Liver (tissue), 9 donors: Measurements from ENCODE around the gene UBTD2. TPM values are rescaled to one million over a fixed set of nuclear protein-coding genes. Genes with fewer than 3 reads are reported as not detected.

Source experiments
- DNase-seq: peaks from one replicate; pipeline ENCODE4 v3.0.0-alpha.2; 2017; ENCODE audit warnings: low spot score
- H3K27ac ChIP-seq, 2 donors: one replicate each; pipeline ENCODE4 v1.7.0; 2013; ENCODE audit warnings: inconsistent platforms in 2 of 2, low read length in 2 of 2, control low read depth in 1 of 2, low read depth in 1 of 2, mild to moderate bottlenecking in 1 of 2
- H3K27me3 ChIP-seq, 4 donors: one replicate each; pipeline versions ENCODE4 v1.6.1 to v1.7.0; 2013; ENCODE audit warnings: low read length in 3 of 4, inconsistent platforms in 1 of 4, mild to moderate bottlenecking in 1 of 4, moderate library complexity in 1 of 4; ENCODE audit not compliant: control insufficient read depth in 4 of 4, insufficient read depth in 4 of 4
- H3K36me3 ChIP-seq, 4 donors: one replicate each; pipeline versions ENCODE4 v1.6.1 to v1.7.0; 2013; ENCODE audit warnings: low read length in 3 of 4, mild to moderate bottlenecking in 3 of 4, low read depth in 1 of 4, moderate library complexity in 1 of 4; ENCODE audit not compliant: control insufficient read depth in 4 of 4, insufficient read depth in 3 of 4
- H3K4me1 ChIP-seq, 4 donors: one replicate each; pipeline versions ENCODE4 v1.6.1 to v1.7.0; 2013; ENCODE audit warnings: low read length in 3 of 4, mild to moderate bottlenecking in 3 of 4, moderate library complexity in 1 of 4; ENCODE audit not compliant: control insufficient read depth in 4 of 4, insufficient read depth in 4 of 4
- H3K4me3 ChIP-seq, 3 donors: one replicate each; pipeline versions ENCODE4 v1.6.1 to v1.7.0; 2013; ENCODE audit warnings: low read length in 3 of 3, control low read depth in 1 of 3, low read depth in 1 of 3, mild to moderate bottlenecking in 1 of 3
- H3K9ac ChIP-seq, 2 donors: one replicate each; pipeline ENCODE4 v1.7.0; 2013; ENCODE audit warnings: low read length in 2 of 2, mild to moderate bottlenecking in 2 of 2, moderate library complexity in 2 of 2, control low read depth in 1 of 2, low read depth in 1 of 2
- H3K9me3 ChIP-seq, 4 donors: one replicate each; pipeline versions ENCODE4 v1.6.1 to v1.7.0; 2013; ENCODE audit warnings: low read length in 3 of 4; ENCODE audit not compliant: control insufficient read depth in 4 of 4
- ATF3 ChIP-seq: IDR thresholded peaks from 2 replicates; pipeline ENCODE4 v1.6.1; 2016; ENCODE audit warnings: antibody characterized with exemption
- EGR1 ChIP-seq, 2 donors: IDR thresholded peaks; 2 replicates each; pipeline ENCODE4 v1.6.1; 2016 to 2018; ENCODE audit warnings: antibody characterized with exemption in 2 of 2, low read depth in 2 of 2
- FOXA1 ChIP-seq: IDR thresholded peaks from 2 replicates; pipeline ENCODE4 v1.6.1; 2016; ENCODE audit warnings: antibody characterized with exemption
- FOXA2 ChIP-seq: IDR thresholded peaks from 2 replicates; pipeline ENCODE4 v1.6.1; 2016; ENCODE audit warnings: antibody characterized with exemption
- GABPA ChIP-seq, 2 donors: IDR thresholded peaks in 1 of 2; conservative IDR thresholded peaks in 1 of 2; 2 replicates each; pipeline ENCODE4 v1.6.1; 2016; ENCODE audit warnings: antibody characterized with exemption in 2 of 2, mild to moderate bottlenecking in 1 of 2, moderate library complexity in 1 of 2
- HNF4G ChIP-seq: IDR thresholded peaks from 2 replicates; pipeline ENCODE4 v1.6.1; 2016; ENCODE audit warnings: antibody characterized with exemption
- JUND ChIP-seq, 2 donors: IDR thresholded peaks; 2 replicates each; pipeline ENCODE4 v1.6.1; 2016; ENCODE audit warnings: antibody characterized with exemption in 2 of 2
- MAX ChIP-seq: IDR thresholded peaks from 2 replicates; pipeline ENCODE4 v1.6.1; 2016; ENCODE audit warnings: antibody characterized with exemption
- NR2F2 ChIP-seq: IDR thresholded peaks from 2 replicates; pipeline ENCODE4 v1.6.1; 2016; ENCODE audit warnings: antibody characterized with exemption
- RAD21 ChIP-seq, 2 donors: IDR thresholded peaks; 2 replicates each; pipeline ENCODE4 v1.6.1; 2016; ENCODE audit warnings: antibody characterized with exemption in 2 of 2, mild to moderate bottlenecking in 2 of 2
- RXRA ChIP-seq, 2 donors: IDR thresholded peaks; 2 replicates each; pipeline ENCODE4 v1.6.1; 2017 to 2018; ENCODE audit warnings: antibody characterized with exemption in 2 of 2, mild to moderate bottlenecking in 1 of 2
- SP1 ChIP-seq: IDR thresholded peaks from 2 replicates; pipeline ENCODE4 v1.6.1; 2018; ENCODE audit warnings: antibody characterized with exemption, mild to moderate bottlenecking
- TAF1 ChIP-seq: conservative IDR thresholded peaks from 2 replicates; pipeline ENCODE4 v1.6.1; 2016; ENCODE audit warnings: antibody characterized with exemption, mild to moderate bottlenecking
- YY1 ChIP-seq: IDR thresholded peaks from 2 replicates; pipeline ENCODE4 v1.6.1; 2016; ENCODE audit warnings: antibody characterized with exemption, mild to moderate bottlenecking
- WGBS: extraction: QIAGEN DNeasy Blood & Tissue Kit; methylation state at CpG from one replicate; pipeline ENCODE4 v1.1.7; 2013; 5-methylcytosine and 5-hydroxymethylcytosine counted together
- polyA plus RNA-seq, 2 donors: library from polyadenylated mRNA; stranded (reverse) in 1 of 2; unstranded in 1 of 2; fragments of 200-250 nt in 1 of 2; fragments of >200 nt in 1 of 2; fragmentation: Nextera tagmentation in 1 of 2; extraction: Ambion mirVana in 1 of 2; gene quantifications; one replicate each; pipeline versions ENCODE4 v1.2.1 to v1.2.3, GENCODE V29; 2013 to 2015
- total RNA-seq, 2 donors: library from RNA; depleted of rRNA; stranded (reverse); fragments of >200 nt; gene quantifications; one replicate each; pipeline ENCODE4 v1.2.3, GENCODE V29; 2014
- TF ChIP-seq, protein P1 (sequence below): IDR thresholded peaks from 2 replicates; pipeline ENCODE4 v1.6.1; 2016; ENCODE audit warnings: antibody characterized with exemption, mild to moderate bottlenecking
- TF ChIP-seq, protein P2 (sequence below): fragments of 150-350 bp; IDR thresholded peaks from 2 replicates; pipeline ENCODE4 v1.5.1; 2017; ENCODE audit warnings: improper control_type of control experiment, low read depth, low read length; ENCODE audit not compliant: missing input control
- donor health status: healthy.
- donor health status: healthy.
- donor health status: healthy.
- donor health status: healthy.
- donor health status: healthy.

Gene UBTD2
- total and polyA plus RNA-seq, 4 donors = 4.4 to 8.3 (median 6.6) TPM

DNA sequence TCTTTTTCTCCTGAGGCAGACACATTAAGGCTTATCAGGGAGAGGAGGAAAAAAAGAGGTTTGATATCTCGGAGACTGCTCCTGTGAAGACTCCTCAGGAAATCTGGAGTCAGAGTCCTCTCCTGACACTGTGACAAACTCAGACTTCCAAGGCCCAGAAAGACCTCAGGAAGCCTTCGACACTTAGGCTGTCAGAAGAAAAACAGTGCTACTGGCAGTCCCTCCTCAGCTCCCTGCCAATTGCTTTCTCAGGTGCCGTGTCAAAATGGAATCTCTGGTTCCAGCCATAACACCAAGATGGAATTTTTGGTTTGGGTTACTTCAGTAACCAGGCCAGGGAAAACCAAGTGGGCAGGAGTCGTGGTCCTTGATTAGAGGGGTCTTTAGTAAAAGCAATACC, 99.7 kb downstream of the UBTD2 start:
- Histone ChIP-seq H3K27me3 (no peaks in the 10 kb centered on the region), H3K4me3 (no peak overlapping the region), H3K36me3 (no peaks in the 10 kb centered on the region), H3K9me3 (no peaks in the 10 kb centered on the region), H3K9ac (peak overlapping the region in 1 of 2 donors; percentile 30), H3K4me1 (peaks cover 0 to 19% (median 5%) of the 10 kb centered on the region in 4 donors), H3K27ac (no peak overlapping the region)
- no peak for DNase-seq
- WGBS = 81% methylated on average over 4 of the region's 4 CpGs
- TF ChIP-seq, protein P1, sequence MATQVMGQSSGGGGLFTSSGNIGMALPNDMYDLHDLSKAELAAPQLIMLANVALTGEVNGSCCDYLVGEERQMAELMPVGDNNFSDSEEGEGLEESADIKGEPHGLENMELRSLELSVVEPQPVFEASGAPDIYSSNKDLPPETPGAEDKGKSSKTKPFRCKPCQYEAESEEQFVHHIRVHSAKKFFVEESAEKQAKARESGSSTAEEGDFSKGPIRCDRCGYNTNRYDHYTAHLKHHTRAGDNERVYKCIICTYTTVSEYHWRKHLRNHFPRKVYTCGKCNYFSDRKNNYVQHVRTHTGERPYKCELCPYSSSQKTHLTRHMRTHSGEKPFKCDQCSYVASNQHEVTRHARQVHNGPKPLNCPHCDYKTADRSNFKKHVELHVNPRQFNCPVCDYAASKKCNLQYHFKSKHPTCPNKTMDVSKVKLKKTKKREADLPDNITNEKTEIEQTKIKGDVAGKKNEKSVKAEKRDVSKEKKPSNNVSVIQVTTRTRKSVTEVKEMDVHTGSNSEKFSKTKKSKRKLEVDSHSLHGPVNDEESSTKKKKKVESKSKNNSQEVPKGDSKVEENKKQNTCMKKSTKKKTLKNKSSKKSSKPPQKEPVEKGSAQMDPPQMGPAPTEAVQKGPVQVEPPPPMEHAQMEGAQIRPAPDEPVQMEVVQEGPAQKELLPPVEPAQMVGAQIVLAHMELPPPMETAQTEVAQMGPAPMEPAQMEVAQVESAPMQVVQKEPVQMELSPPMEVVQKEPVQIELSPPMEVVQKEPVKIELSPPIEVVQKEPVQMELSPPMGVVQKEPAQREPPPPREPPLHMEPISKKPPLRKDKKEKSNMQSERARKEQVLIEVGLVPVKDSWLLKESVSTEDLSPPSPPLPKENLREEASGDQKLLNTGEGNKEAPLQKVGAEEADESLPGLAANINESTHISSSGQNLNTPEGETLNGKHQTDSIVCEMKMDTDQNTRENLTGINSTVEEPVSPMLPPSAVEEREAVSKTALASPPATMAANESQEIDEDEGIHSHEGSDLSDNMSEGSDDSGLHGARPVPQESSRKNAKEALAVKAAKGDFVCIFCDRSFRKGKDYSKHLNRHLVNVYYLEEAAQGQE = no peak
- no peak for TF ChIP-seq FOXA2
- no peak for TF ChIP-seq TAF1
- no peak for TF ChIP-seq MAX
- TF ChIP-seq HNF4G = no peak
- TF ChIP-seq NR2F2 = no peak
- TF ChIP-seq JUND (IDR thresholded peaks at IDR 0.05) = no peak
- TF ChIP-seq RAD21 (IDR thresholded peaks at IDR 0.05) = no peak
- no peak for TF ChIP-seq RXRA (IDR thresholded peaks at IDR 0.05)
- no peak for TF ChIP-seq ATF3
- no peak for TF ChIP-seq EGR1 (IDR thresholded peaks at IDR 0.05; ENCODE audit: low read depth in 2 of 2)

- 87% methylated on average over 6 of the region's 6 CpGs for WGBS
- Histone ChIP-seq H3K27ac (no peak overlapping the region), H3K9me3 (no peaks in the 10 kb centered on the region), H3K27me3 (no peaks in the 10 kb centered on the region), H3K4me3 (no peak overlapping the region), H3K9ac (no peak overlapping the region), H3K36me3 (no peaks in the 10 kb centered on the region), H3K4me1 (peaks cover 0 to 11% (median 4%) of the 10 kb centered on the region in 4 donors)
- TF ChIP-seq HNF4G (no peak), JUND (IDR thresholded peaks at IDR 0.05) (no peak), RAD21 (IDR thresholded peaks at IDR 0.05) (no peak), SP1 (no peak), RXRA (IDR thresholded peaks at IDR 0.05) (no peak), TAF1 (no peak)
- DNase-seq = no peak
Measured at GRCh38 chr5:172182291-172182690, 101.3 kb downstream of the UBTD2 start.

DNA sequence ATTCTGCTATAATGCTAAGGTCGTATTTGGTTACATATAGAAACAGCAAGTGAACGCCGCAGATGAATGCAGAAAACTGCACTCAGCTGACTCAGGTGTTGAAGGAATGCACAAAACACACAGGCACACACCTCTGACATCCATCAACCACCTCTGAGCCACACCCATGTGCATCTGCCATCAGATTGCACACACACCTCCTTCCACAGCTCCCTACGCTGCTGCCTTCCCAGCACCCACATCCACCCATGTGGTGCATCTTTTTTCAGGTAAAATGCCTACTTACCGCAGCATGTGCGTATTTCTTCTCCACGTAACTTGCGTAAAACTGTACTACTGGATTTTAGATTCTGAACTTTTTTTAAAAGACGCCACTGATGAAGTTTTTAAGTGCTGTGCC, 102.6 kb downstream of the UBTD2 start:
- Histone ChIP-seq H3K36me3 (no peaks in the 10 kb centered on the region), H3K9ac (no peak overlapping the region), H3K27me3 (no peaks in the 10 kb centered on the region), H3K4me3 (no peak overlapping the region), H3K9me3 (no peaks in the 10 kb centered on the region), H3K27ac (no peak overlapping the region), H3K4me1 (peaks cover 0 to 4% (median under 1%) of the 10 kb centered on the region in 4 donors)
- DNase-seq = no peak
- TF ChIP-seq EGR1 (IDR thresholded peaks at IDR 0.05; ENCODE audit: low read depth in 2 of 2) (no peak), SP1 (no peak), NR2F2 (no peak), RAD21 (IDR thresholded peaks at IDR 0.05) (no peak), JUND (IDR thresholded peaks at IDR 0.05) (no peak), GABPA (IDR thresholded peaks at IDR 0.05 in 1 of 2, conservative IDR thresholded peaks at IDR 0.05 in 1 of 2) (no peak), RXRA (IDR thresholded peaks at IDR 0.05) (no peak), HNF4G (no peak), ATF3 (no peak), MAX (no peak), TAF1 (no peak), FOXA1 (no peak), YY1 (no peak)
- TF ChIP-seq, protein P1 = no peak
- TF ChIP-seq, protein P2, sequence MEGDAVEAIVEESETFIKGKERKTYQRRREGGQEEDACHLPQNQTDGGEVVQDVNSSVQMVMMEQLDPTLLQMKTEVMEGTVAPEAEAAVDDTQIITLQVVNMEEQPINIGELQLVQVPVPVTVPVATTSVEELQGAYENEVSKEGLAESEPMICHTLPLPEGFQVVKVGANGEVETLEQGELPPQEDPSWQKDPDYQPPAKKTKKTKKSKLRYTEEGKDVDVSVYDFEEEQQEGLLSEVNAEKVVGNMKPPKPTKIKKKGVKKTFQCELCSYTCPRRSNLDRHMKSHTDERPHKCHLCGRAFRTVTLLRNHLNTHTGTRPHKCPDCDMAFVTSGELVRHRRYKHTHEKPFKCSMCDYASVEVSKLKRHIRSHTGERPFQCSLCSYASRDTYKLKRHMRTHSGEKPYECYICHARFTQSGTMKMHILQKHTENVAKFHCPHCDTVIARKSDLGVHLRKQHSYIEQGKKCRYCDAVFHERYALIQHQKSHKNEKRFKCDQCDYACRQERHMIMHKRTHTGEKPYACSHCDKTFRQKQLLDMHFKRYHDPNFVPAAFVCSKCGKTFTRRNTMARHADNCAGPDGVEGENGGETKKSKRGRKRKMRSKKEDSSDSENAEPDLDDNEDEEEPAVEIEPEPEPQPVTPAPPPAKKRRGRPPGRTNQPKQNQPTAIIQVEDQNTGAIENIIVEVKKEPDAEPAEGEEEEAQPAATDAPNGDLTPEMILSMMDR = no peak
- 95% methylated on average over 9 of the region's 9 CpGs for WGBS
